Cardiac muscle cell (in vitro differentiated cells and primary cell): Measurements from ENCODE around the gene SNHG17. TPM values are rescaled to one million over a fixed set of nuclear protein-coding genes. Genes with fewer than 3 reads are reported as not detected.
A peak's percentile ranks its signal among the peaks of the same experiment; 100 is the strongest.
"Not testable (repeated sequence)": the region's sequence is repeated elsewhere in the genome, so short reads cannot be mapped to it uniquely, and the experiment has no call there.

Experiments
- DNase-seq, 2 donors: peaks; one replicate each; pipeline versions ENCODE4 v3.0.0 to v3.0.0-alpha.2; 2010 to 2017; ENCODE audit warnings: low read depth in 1 of 2, low spot score in 1 of 2
- H3K27ac ChIP-seq: fragments of 200-600 bp; sonication (generic); 2 replicates; pipeline ENCODE4 v1.5.1; 2016
- H3K27me3 ChIP-seq: fragments of 200-600 bp; sonication (generic); 2 replicates; pipeline ENCODE4 v1.6.0; 2016; ENCODE audit warnings: control low read depth
- H3K36me3 ChIP-seq: fragments of 200-600 bp; sonication (generic); 2 replicates; pipeline ENCODE4 v1.5.1; 2016; ENCODE audit warnings: control low read depth
- H3K4me1 ChIP-seq: fragments of 200-600 bp; sonication (generic); 2 replicates; pipeline ENCODE4 v1.8.1; 2017; ENCODE audit warnings: low read depth, mild to moderate bottlenecking, mixed run types
- H3K4me3 ChIP-seq: fragments of 200-600 bp; sonication (generic); 2 replicates; pipeline ENCODE4 v1.5.1; 2016; ENCODE audit warnings: mild to moderate bottlenecking
- H3K9me3 ChIP-seq: fragments of 200-600 bp; sonication (generic); 2 replicates; pipeline ENCODE4 v1.5.1; 2017; ENCODE audit warnings: low read depth, mild to moderate bottlenecking, control low read depth
- polyA plus RNA-seq: library from polyadenylated mRNA; unstranded; fragments of >200 nt; fragmentation: Nextera tagmentation; extraction: Ambion mirVana; gene quantifications from 2 replicates; pipeline ENCODE4 v1.2.1, GENCODE V29; 2016
- total RNA-seq: library from RNA; depleted of rRNA; stranded (reverse); fragments of >200 nt; gene quantifications from 2 replicates; pipeline ENCODE4 v1.2.3, GENCODE V29; 2016
- TF ChIP-seq, protein P1 (sequence below): IDR thresholded peaks from 2 replicates; pipeline ENCODE4 v1.5.1; 2012; ENCODE audit warnings: low read depth, mild to moderate bottlenecking, low read length

SNHG17 gene
- total and polyA plus RNA-seq, 2 experiments from 2014 or later: 16.6 to 31.8 TPM

DNA sequence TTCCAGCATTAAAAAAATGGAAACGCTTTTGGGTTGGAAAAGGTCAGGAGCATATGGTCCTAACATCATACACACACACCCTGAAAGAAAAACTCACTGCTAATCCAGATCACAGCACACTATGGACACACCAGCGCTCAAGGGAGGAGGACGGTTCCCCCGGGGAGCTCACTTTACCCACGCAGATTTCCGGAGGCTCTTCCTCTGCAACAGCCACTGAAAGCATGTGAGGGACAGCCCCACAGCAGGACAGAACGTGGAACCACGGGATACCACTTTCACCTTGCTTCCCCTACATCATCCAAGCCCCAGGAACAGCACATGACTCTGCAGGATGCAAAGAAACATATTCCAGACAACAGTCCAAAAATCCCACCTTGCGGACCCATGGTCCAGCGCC, 13.2 kb downstream of the SNHG17 start:
- no peak for DNase-seq
- Histone ChIP-seq H3K4me3 (no peak overlapping the region), H3K9me3 (no peaks in the 10 kb centered on the region), H3K27me3 (no peaks in the 10 kb centered on the region), H3K36me3 (peaks cover 63% of the 10 kb centered on the region), H3K4me1 (no peaks in the 10 kb centered on the region), H3K27ac (no peak overlapping the region)
- TF ChIP-seq, protein P1, sequence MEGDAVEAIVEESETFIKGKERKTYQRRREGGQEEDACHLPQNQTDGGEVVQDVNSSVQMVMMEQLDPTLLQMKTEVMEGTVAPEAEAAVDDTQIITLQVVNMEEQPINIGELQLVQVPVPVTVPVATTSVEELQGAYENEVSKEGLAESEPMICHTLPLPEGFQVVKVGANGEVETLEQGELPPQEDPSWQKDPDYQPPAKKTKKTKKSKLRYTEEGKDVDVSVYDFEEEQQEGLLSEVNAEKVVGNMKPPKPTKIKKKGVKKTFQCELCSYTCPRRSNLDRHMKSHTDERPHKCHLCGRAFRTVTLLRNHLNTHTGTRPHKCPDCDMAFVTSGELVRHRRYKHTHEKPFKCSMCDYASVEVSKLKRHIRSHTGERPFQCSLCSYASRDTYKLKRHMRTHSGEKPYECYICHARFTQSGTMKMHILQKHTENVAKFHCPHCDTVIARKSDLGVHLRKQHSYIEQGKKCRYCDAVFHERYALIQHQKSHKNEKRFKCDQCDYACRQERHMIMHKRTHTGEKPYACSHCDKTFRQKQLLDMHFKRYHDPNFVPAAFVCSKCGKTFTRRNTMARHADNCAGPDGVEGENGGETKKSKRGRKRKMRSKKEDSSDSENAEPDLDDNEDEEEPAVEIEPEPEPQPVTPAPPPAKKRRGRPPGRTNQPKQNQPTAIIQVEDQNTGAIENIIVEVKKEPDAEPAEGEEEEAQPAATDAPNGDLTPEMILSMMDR: no peak

GRCh38 chr20:38420388-38421085, 14.6 kb downstream of the SNHG17 start:
- Histone ChIP-seq H3K4me3 (no peak overlapping the region), H3K4me1 (no peaks in the 10 kb centered on the region), H3K9me3 (no peaks in the 10 kb centered on the region), H3K27me3 (no peaks in the 10 kb centered on the region), H3K27ac (no peak overlapping the region), H3K36me3 (peaks cover 53% of the 10 kb centered on the region)
- TF ChIP-seq, protein P1: no peak
- DNase-seq: no peak

GRCh38 chr20:38418509-38419204, 16.5 kb downstream of the SNHG17 start:
- Histone ChIP-seq H3K27ac (peak overlapping the region; percentile 57), H3K27me3 (no peaks in the 10 kb centered on the region), H3K36me3 (peaks cover 36% of the 10 kb centered on the region), H3K4me1 (no peaks in the 10 kb centered on the region), H3K9me3 (no peaks in the 10 kb centered on the region), H3K4me3 (no peak overlapping the region)
- DNase-seq: peak in 1 of 2 donors; percentile 74
- TF ChIP-seq, protein P1: no peak

DNA sequence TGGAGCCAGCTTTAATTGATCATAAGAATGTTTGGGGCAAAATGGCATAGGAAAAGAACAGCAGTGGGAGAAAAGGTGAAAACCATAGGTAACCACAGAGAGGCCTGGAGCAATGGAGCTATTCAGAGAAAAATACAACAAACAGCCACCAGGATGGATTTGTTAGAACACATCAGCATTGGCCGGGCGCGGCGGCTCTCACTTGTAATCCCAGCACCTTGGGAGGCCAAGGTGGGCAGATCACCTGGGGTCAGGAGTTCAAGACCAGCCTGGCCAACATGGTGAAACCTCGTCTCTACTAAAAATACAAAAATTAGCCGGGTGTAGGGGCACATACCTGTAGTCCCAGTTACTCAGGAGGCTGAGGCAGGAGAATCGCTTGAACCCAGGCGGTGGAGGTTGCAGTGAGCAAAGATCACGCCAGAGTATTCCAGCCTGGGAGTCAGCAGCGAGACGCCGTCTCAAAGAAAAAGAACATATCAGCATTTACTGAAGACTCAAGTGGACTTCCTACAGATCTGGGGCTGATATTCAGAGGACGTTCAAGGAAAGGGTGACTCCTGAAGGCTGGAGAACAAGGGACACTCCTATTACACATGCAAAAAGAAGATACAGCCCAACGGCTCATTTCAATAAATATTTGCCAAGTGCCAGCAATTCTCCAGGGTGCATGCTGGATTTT, 20.2 kb downstream of the SNHG17 start:
- no peaks in the 10 kb centered on the region for H3K27me3 ChIP-seq
- no peak for DNase-seq
- TF ChIP-seq, protein P1: no peak
- H3K27ac ChIP-seq: no peak overlapping the region
- H3K4me3 ChIP-seq: no peak overlapping the region
- no peaks in the 10 kb centered on the region for H3K4me1 ChIP-seq
- peaks cover 6% of the 10 kb centered on the region for H3K36me3 ChIP-seq
- no peaks in the 10 kb centered on the region for H3K9me3 ChIP-seq

- H3K4me3 ChIP-seq: no peak overlapping the region
- no peak for DNase-seq
- no peaks in the 10 kb centered on the region for H3K36me3 ChIP-seq
- TF ChIP-seq, protein P1: no peak
- no peaks in the 10 kb centered on the region for H3K27me3 ChIP-seq
- no peak overlapping the region for H3K27ac ChIP-seq
- no peaks in the 10 kb centered on the region for H3K9me3 ChIP-seq
- H3K4me1 ChIP-seq: no peaks in the 10 kb centered on the region
Measured at GRCh38 chr20:38412877-38413577, 22.1 kb downstream of the SNHG17 start.

DNA sequence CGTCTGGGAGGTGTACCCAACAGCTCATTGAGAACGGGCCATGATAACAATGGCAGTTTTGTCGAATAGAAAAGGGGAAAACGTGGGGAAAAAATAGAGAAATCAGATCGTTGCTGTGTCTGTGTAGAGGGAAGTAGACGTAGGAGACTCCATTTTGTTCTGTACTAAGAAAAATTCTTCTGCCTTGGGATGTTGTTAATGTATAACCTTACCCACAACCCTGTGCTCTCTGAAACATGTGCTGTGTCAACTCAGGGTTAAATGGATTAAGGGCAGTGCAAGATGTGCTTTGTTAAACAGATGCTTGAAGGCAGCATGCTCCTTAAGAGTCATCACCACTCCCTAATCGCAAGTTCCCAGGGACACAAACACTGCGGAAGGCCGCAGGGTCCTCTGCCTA, 27.3 kb downstream of the SNHG17 start:
- not testable (repeated sequence) for H3K36me3 ChIP-seq, DNase-seq, H3K9me3 ChIP-seq, H3K27me3 ChIP-seq, H3K27ac ChIP-seq, H3K4me3 ChIP-seq, H3K4me1 ChIP-seq
